Ramos (cell line): ENCODE data around the gene ATXN2.

Experiments
- in situ Hi-C: fragments of 300-500 bp; cut with MboI; formaldehyde crosslinking; loops from one replicate; pipeline ENCODE4 v1.14.3; 2022; ENCODE audit warnings: low sequenced_read_pairs; ENCODE audit not compliant: unreplicated experiment

ATXN2 gene

DNA sequence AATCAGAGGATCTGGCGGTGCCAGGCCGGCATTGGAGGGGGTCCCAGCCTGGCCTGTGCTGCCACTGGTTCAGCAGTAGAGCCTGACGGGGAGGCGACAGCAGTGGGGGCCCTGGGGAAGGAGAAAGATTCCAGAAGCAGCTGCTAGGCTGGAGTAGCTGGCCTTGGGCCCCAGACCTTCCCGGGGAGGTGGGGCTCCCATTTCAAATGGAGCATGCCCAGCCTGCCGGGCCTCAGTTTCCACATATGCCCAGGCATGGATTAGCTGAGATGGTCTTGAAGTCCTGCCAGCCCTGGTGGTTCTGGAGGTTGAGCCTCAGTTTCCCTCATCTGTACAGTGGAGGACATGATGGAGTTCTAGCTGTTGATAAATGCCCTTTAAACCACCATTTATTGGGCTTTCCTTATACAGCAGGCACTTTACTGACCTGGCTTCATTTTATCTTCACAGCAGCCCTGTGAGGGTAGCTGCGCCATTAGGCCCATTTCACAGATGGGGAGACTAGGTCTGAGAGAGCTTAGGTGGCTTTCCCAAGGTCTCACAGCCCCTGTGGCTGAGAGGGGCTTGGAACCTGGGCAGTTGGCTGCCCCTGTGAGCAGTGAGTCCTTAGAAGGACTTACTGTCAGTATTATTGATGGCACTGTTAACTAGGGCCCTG, 171.6 kb downstream of the ATXN2 start:
- in situ Hi-C loops = no loop called here

GRCh38 chr12:111426344-111427185, 172.6 kb downstream of the ATXN2 start:
- in situ Hi-C loops = no loop called here

DNA sequence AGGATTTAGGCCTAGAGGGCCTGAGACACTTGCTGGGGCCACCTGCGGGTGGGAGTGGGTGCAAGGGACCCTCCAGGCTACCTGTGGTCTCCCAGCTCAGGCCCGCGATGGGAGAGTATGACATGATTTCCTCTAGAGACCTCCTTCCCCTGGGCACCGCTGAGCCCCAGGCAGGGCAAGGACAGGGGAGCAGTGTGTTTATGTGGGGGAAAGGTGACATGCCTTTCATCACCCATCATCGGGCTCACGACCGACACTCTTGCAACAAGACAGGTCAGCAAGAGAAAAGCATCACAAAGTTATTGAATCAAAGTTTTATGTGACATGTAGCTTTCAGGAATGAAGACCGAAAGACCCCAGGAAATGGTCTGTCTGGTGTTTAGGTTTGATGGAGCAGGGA, 173.5 kb downstream of the ATXN2 start:
- in situ Hi-C loops = no loop called here

GRCh38 chr12:111424793-111425251, 174.3 kb downstream of the ATXN2 start:
- in situ Hi-C loops = no loop called here

DNA sequence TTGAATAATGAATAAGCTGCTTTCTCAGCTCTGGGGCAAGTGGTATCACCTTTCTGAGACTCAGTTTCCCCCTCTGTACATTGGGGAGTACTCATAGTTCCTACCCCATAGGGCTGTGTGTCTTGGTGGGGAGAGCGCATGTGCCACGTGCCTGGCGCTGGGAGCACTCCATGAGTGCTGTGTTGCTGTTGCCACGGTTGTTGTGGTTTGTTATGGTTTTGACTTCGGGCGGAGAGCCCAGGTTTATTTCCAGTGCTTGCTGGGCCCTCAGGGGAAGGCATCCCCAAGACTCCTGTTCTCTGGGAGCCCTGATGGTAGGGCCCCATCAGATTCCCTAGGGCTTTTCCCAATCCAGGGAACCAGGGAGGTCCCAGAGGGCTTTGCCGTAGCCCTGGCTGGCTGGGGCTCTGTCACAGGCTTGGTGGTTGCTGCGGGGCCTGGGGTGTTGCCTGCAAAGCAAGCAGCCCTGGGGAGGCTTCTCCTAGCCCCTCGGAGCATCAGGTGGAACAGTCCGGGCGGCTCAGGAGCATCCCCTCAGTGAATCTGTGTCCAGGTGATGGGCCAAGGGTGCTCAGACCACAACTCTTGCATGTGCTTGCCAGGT, 174.8 kb downstream of the ATXN2 start:
- in situ Hi-C loops = no loop called here

GRCh38 chr12:111420494-111420893, 178.6 kb downstream of the ATXN2 start:
- in situ Hi-C loops = no loop called here

- in situ Hi-C loops = no loop called here
These were observed 179.3 kb downstream of the ATXN2 start for GRCh38 chr12:111419784-111420183.

DNA sequence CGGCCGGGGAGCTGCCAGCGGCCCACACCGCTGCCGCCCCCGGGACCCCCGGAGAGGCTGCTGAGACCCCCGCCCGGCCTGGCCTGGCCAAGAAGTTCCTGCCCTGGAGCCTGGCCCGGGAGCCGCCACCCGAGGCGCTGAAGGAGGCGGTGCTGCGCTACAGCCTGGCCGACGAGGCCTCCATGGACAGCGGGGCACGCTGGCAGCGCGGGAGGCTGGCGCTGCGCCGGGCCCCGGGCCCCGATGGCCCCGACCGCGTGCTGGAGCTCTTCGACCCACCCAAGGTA, 180.6 kb downstream of the ATXN2 start:
- in situ Hi-C loops = no loop called here

- in situ Hi-C loops = no loop called here
These were observed 181.1 kb downstream of the ATXN2 start for GRCh38 chr12:111417784-111418593.

GRCh38 chr12:111417290-111417689, 181.8 kb downstream of the ATXN2 start:
- in situ Hi-C loops = no loop called here

DNA sequence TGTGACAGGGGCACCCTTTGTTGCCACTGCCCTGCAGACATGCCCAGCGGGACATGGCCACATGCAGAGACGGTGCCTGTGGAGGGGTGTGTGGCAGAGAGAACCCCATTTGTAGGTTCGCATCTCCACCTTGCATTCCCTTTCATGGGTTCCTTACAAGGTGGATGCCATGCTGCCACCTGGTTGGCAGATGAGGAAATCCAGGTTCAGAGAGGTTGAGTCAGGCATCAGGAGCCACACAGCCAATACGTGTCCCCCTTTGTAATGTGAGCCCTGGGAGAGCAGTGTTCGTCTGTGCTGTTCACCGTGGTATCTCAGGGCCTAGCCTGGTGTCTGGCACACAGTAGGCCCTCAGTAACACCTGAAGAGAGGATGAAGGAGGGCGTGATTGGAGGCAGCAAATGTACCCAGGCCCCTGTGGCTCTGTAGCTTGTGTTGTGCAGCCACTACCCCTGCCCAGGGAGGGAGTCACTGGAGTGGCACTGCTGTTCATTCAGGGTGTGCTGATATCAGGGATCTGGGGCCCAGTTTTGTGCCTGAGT, 184.3 kb downstream of the ATXN2 start:
- in situ Hi-C loops = no loop called here

- in situ Hi-C loops = no loop called here
These were observed 185.6 kb downstream of the ATXN2 start for GRCh38 chr12:111413442-111414086.

- in situ Hi-C loops = no loop called here
These were observed 186.2 kb downstream of the ATXN2 start for GRCh38 chr12:111412830-111413441.

GRCh38 chr12:111412007-111412829, 186.9 kb downstream of the ATXN2 start:
- in situ Hi-C loops = no loop called here

- in situ Hi-C loops = no loop called here
These were observed 187.8 kb downstream of the ATXN2 start for GRCh38 chr12:111411185-111411764.

- in situ Hi-C loops = no loop called here
These were observed 188.5 kb downstream of the ATXN2 start for GRCh38 chr12:111410431-111411184.

DNA sequence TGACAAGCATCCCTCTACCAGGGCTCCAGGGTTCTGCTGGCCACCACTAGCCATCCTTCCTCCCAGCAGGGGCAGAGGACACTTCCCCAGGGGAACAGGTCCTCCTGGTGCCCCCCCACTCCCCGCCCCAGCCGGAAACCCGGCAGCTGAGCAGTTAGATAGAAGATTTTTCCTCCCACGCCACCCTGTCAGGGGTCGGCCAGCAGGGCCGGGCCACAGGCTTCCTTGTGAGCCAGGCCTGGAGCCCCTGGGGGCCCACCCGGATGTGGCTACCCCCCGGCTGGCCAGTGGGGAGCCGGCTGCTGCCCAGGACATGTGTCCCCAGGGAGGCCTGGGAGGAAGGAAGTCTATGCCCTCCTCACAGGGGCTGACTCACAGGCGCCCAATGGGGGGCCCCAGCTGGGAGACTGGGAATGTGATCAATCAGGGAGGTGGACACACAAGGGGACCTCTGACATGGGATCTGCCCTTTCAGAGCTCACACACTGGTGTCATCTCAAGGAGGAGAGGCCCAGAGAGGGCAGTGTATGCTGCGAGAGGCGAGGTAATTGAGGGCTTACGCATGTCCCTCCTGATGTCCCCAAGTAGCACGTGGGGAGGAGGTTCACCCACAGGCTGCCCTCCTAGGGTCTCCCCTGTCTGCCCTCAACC, 189.2 kb downstream of the ATXN2 start:
- in situ Hi-C loops = no loop called here
